ENCODE data around the gene TMEM183A.
"Not testable (repeated sequence)": the region's sequence is repeated elsewhere in the genome, so short reads cannot be mapped to it uniquely, and the experiment has no call there.

Gene TMEM183A

GRCh38 chr1:203000217-203000944 is 6.8 kb upstream of the TMEM183A start:
- TF ChIP-seq, protein P1, sequence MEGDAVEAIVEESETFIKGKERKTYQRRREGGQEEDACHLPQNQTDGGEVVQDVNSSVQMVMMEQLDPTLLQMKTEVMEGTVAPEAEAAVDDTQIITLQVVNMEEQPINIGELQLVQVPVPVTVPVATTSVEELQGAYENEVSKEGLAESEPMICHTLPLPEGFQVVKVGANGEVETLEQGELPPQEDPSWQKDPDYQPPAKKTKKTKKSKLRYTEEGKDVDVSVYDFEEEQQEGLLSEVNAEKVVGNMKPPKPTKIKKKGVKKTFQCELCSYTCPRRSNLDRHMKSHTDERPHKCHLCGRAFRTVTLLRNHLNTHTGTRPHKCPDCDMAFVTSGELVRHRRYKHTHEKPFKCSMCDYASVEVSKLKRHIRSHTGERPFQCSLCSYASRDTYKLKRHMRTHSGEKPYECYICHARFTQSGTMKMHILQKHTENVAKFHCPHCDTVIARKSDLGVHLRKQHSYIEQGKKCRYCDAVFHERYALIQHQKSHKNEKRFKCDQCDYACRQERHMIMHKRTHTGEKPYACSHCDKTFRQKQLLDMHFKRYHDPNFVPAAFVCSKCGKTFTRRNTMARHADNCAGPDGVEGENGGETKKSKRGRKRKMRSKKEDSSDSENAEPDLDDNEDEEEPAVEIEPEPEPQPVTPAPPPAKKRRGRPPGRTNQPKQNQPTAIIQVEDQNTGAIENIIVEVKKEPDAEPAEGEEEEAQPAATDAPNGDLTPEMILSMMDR (IDR thresholded peaks at IDR 0.05; ENCODE audit: extremely low read depth, insufficient read depth, missing control alignments), result no peak
- no peak for DNase-seq (ENCODE audit: low spot score)
- in situ Hi-C loops (cut with MboI; ENCODE audit: low pct_unique_long_range_greater_than_20kb, low sequenced_read_pairs, unreplicated experiment), result no loop called here

- DNase-seq (ENCODE audit: low spot score), result no peak
- TF ChIP-seq, protein P1 (IDR thresholded peaks at IDR 0.05; ENCODE audit: extremely low read depth, insufficient read depth, missing control alignments), result no peak
- in situ Hi-C loops (cut with MboI; ENCODE audit: low pct_unique_long_range_greater_than_20kb, low sequenced_read_pairs, unreplicated experiment), result no loop called here
These were observed 5.2 kb upstream of the TMEM183A start for GRCh38 chr1:203001986-203002385.

GRCh38 chr1:203002951-203003350 is 4.2 kb upstream of the TMEM183A start:
- in situ Hi-C loops (cut with MboI; ENCODE audit: low pct_unique_long_range_greater_than_20kb, low sequenced_read_pairs, unreplicated experiment), result no loop called here
- TF ChIP-seq, protein P1 (IDR thresholded peaks at IDR 0.05; ENCODE audit: extremely low read depth, insufficient read depth, missing control alignments), result no peak

DNA sequence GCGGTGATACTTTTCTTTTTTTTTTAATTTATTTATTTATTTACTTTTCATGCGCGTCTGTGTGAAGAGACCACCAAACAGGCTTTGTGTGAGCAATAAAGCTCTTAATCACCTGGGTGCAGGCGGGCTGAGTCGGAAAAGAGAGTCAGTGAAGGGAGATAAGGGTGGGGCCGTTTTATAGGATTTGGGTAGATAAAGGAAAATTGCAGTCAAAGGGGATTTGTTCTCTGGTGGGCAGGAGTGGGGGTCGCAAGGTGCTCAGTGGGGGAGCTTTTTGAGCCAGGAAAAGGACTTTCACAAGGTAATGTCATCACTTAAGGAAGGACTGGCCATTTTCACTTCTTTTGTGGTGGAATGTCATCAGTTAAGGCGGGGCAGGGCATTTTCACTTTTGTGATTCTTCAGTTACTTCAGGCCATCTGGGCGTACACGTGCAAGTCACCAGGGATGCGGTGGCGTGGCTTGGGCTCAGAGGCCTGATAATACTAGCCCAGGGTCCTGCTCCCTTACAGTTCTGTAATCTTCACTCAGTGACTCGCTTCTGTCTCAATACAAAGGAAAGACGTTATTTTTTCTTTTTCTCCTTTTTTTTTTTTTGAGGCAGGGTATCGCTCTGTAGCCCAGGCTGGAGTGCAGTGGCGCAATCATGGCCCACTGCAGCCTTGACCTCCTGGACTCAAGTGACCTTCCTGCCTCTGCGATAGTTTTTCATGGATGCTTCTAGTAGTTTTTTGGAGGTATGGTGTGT is 1.6 kb upstream of the TMEM183A start:
- in situ Hi-C loops (cut with MboI; ENCODE audit: low pct_unique_long_range_greater_than_20kb, low sequenced_read_pairs, unreplicated experiment); DNase-seq (ENCODE audit: low spot score): not testable (repeated sequence)

More at GRCh38 chr1:203002951-203003350, 4.2 kb upstream of the TMEM183A start:
- DNase-seq (ENCODE audit: low spot score), result no peak

- no peak for DNase-seq (ENCODE audit: low spot score)
- in situ Hi-C loops (cut with MboI; ENCODE audit: low pct_unique_long_range_greater_than_20kb, low sequenced_read_pairs, unreplicated experiment), result no loop called here
- TF ChIP-seq, protein P1 (IDR thresholded peaks at IDR 0.05; ENCODE audit: extremely low read depth, insufficient read depth, missing control alignments), result no peak
These were observed 2.0 kb downstream of the TMEM183A start for GRCh38 chr1:203009185-203009584.

- TF ChIP-seq, protein P1 (IDR thresholded peaks at IDR 0.05; ENCODE audit: extremely low read depth, insufficient read depth, missing control alignments), result no peak
- in situ Hi-C loops (cut with MboI; ENCODE audit: low pct_unique_long_range_greater_than_20kb, low sequenced_read_pairs, unreplicated experiment), result no loop called here
- DNase-seq (ENCODE audit: low spot score), result no peak
These were observed 4.4 kb downstream of the TMEM183A start for GRCh38 chr1:203011582-203011981.

DNA sequence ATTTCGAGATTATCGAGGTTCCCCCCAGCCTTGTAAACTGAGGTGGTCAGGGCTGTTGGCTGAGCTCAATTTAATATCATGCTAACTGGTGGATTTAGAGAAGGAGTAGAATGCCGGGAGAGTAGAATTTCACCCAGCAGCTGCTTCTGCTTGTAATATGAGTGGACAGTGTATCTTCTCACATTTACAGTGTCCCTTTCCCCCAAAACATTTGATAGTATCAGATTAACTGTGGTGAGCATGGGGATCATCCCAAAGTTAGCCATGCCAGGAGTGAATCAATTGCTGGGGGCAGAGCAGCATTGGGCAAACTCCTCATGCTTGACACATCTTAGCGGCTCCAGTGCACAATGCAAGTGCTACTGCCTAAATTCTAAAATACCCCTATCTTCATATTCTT is 9.9 kb downstream of the TMEM183A start:
- DNase-seq (ENCODE audit: low spot score), result no peak
- in situ Hi-C loops (cut with MboI; ENCODE audit: low pct_unique_long_range_greater_than_20kb, low sequenced_read_pairs, unreplicated experiment), result no loop called here
- TF ChIP-seq, protein P1 (IDR thresholded peaks at IDR 0.05; ENCODE audit: extremely low read depth, insufficient read depth, missing control alignments), result no peak

Data from GM13977 (cell line).